Uterus (tissue), 2 donors: ENCODE results near the gene TUBB.
A peak's percentile ranks its signal among the peaks of the same experiment; 100 is the strongest.

ENCODE experiments used
- CTCF ChIP-seq, 4 experiments: fragments of 200-600 bp in 2 of 4; fragments of 450-650 bp in 2 of 4; sonication (generic) in 2 of 4; IDR thresholded peaks; one replicate each; pipeline ENCODE4 v1.5.1; 2016 to 2019; ENCODE audit warnings: antibody characterized with exemption in 4 of 4, mild to moderate bottlenecking in 2 of 4, moderate library complexity in 1 of 4
- POLR2A ChIP-seq, 2 donors: fragments of 450-650 bp; IDR thresholded peaks; one replicate each; pipeline ENCODE4 v1.6.1; 2016; ENCODE audit warnings: antibody characterized with exemption in 2 of 2, mild to moderate bottlenecking in 1 of 2, moderate library complexity in 1 of 2

- TF ChIP-seq CTCF (IDR thresholded peaks at IDR 0.05) (peak; percentile 21 to 63 (median 38)), POLR2A (IDR thresholded peaks at IDR 0.05) (peak; percentile 83 to 88)
These were observed 2.9 kb upstream of the TUBB start, which contains the start of gene MDC1 for GRCh38 chr6:30717129-30717844.
